HepG2 (cell line): ENCODE measurements around the gene INTS14. TPM values are rescaled to one million over a fixed set of nuclear protein-coding genes. Genes with fewer than 3 reads are reported as not detected.
A peak's percentile ranks its signal among the peaks of the same experiment; 100 is the strongest.

Experiments used
- ATAC-seq: fragments of 200-7000 bp; cut with Tn5 transposase; 3 replicates; pipeline ENCODE4 v1.9.1; 2020; ENCODE audit warnings: mild to moderate bottlenecking, moderate library complexity
- BruUV-seq: library from RNA; stranded (reverse); fragments of 400-500 nt; replicated peaks from 2 replicates; lab custom pipeline; 2021; lab: Mats Ljungman, UMichigan
- CTCF ChIA-PET: fragments of 300-600 bp; formaldehyde crosslinking; extraction: SDS; loops from one replicate; lab custom pipeline; 2021; ENCODE audit warnings: low total read pairs, inconsistent platforms, low intra/inter-chr PET ratio; lab: Yijun Ruan, JAX
- POLR2A ChIA-PET: fragments of 350-600 bp; sonication (Branson Sonifier 250); formaldehyde crosslinking; loops from one replicate; lab custom pipeline; 2020; ENCODE audit warnings: antibody characterized with exemption, inconsistent platforms; lab: Yijun Ruan, JAX
- DNase-seq: peaks from one replicate; pipeline ENCODE4 v3.0.0-alpha.2; 2015; ENCODE audit warnings: low spot score
- FAIRE-seq: peaks from 3 replicates; lab custom pipeline; 2011; peaks lifted over from hg19 to GRCh38; lab: Jason Lieb, UNC
- H2AFZ ChIP-seq: one replicate; pipeline ENCODE4 v1.6.1; 2011; ENCODE audit warnings: low read length, inconsistent platforms
- H3K27ac ChIP-seq: fragments of 300-600 bp; 3 replicates; pipeline ENCODE4 v1.8.0; 2011; ENCODE audit warnings: mixed run types, mild to moderate bottlenecking, mixed read lengths, low read length, inconsistent platforms; ENCODE audit not compliant: insufficient read depth; ENCODE audit errors: extremely low read length
- H3K27me3 ChIP-seq, 2 experiments: fragments of 200-600 bp in 1 of 2; 2 replicates in 1 of 2; 3 replicates in 1 of 2; pipeline versions ENCODE4 v1.6.0 to v1.8.0; 2011; ENCODE audit warnings: low read length in 2 of 2, mild to moderate bottlenecking in 2 of 2, moderate library complexity in 2 of 2, inconsistent platforms in 1 of 2; ENCODE audit not compliant: insufficient read depth in 2 of 2, control insufficient read depth in 1 of 2
- H3K36me3 ChIP-seq, 2 experiments: fragments of 200-600 bp in 1 of 2; replicated peaks in 1 of 2; 2 replicates in 1 of 2; 3 replicates in 1 of 2; pipeline versions ENCODE4 v1.5.1 to v1.8.0; 2011; ENCODE audit warnings: low read length in 2 of 2, inconsistent platforms in 1 of 2; ENCODE audit not compliant: insufficient read depth in 2 of 2, control insufficient read depth in 1 of 2
- H3K4me1 ChIP-seq: 2 replicates; pipeline ENCODE4 v1.5.1; 2012; ENCODE audit warnings: low read length, inconsistent platforms; ENCODE audit not compliant: insufficient read depth
- H3K4me2 ChIP-seq: 2 replicates; pipeline ENCODE4 v1.6.0; 2011; ENCODE audit warnings: low read depth, low read length, inconsistent platforms
- H3K4me3 ChIP-seq, 3 experiments: fragments of 200-600 bp in 1 of 3; sonication (generic), shearing (Covaris generic) in 1 of 3; replicated peaks in 1 of 3; 2 replicates each; pipeline ENCODE4 v1.5.1; 2011 to 2016; ENCODE audit warnings: low read length in 3 of 3, inconsistent platforms in 2 of 3, low read depth in 2 of 3, mild to moderate bottlenecking in 2 of 3, control low read depth in 1 of 3, mixed read lengths in 1 of 3; ENCODE audit not compliant: insufficient read depth in 1 of 3
- H3K79me2 ChIP-seq: one replicate; pipeline ENCODE4 v1.6.1; 2011; ENCODE audit warnings: low read length, inconsistent platforms; ENCODE audit not compliant: insufficient read depth
- H3K9ac ChIP-seq: 2 replicates; pipeline ENCODE4 v1.6.0; 2011; ENCODE audit warnings: mild to moderate bottlenecking, low read depth, low read length, inconsistent platforms; ENCODE audit not compliant: insufficient read depth
- H3K9me3 ChIP-seq: 2 replicates; pipeline ENCODE4 v1.5.1; 2012; ENCODE audit warnings: mild to moderate bottlenecking, low read length
- H4K20me1 ChIP-seq: 2 replicates; pipeline ENCODE4 v1.6.0; 2011; ENCODE audit warnings: inconsistent platforms, mild to moderate bottlenecking, low read length, moderate library complexity; ENCODE audit not compliant: insufficient read depth
- ASH2L ChIP-seq: fragments of 300-600, 200-600 bp; sonication (generic); IDR thresholded peaks from 2 replicates; pipeline ENCODE4 v1.7.0; 2017; ENCODE audit warnings: low read depth, mild to moderate bottlenecking, moderate library complexity, mixed read lengths, low read length; ENCODE audit not compliant: insufficient read length
- ATAD3A ChIP-seq: sonication (generic); formaldehyde crosslinking; IDR thresholded peaks from 2 replicates; pipeline ENCODE4 v1.4.0; 2020; ENCODE audit warnings: missing genetic modification reagents
- CHD4 ChIP-seq: fragments of 200-600 bp; sonication (generic); IDR thresholded peaks from 2 replicates; pipeline ENCODE4 v1.7.0; 2017; ENCODE audit warnings: mild to moderate bottlenecking, low read length, borderline replicate concordance
- CREM ChIP-seq, 2 experiments: sonication (generic) in 1 of 2; formaldehyde crosslinking in 1 of 2; IDR thresholded peaks; 2 replicates each; pipeline versions ENCODE4 v1.4.0 to v1.6.1; 2016 to 2020; ENCODE audit warnings: antibody characterized with exemption in 1 of 2, mild to moderate bottlenecking in 1 of 2, missing genetic modification reagents in 1 of 2
- ETV5 ChIP-seq: IDR thresholded peaks from 2 replicates; pipeline ENCODE4 v1.6.1; 2018; ENCODE audit warnings: missing biosample characterization, missing genetic modification reagents, inconsistent platforms, borderline replicate concordance
- KAT2B ChIP-seq: fragments of 150-350 bp; IDR thresholded peaks from 2 replicates; pipeline ENCODE4 v1.6.1; 2014; ENCODE audit warnings: low read depth, low read length, borderline replicate concordance
- NCOR1 ChIP-seq: fragments of 200-600 bp; sonication (generic); IDR thresholded peaks from 2 replicates; pipeline ENCODE4 v1.7.0; 2017; ENCODE audit warnings: antibody characterized with exemption, low read length, borderline replicate concordance
- NFE2L2 ChIP-seq: fragments of 150-350 bp; IDR thresholded peaks from 2 replicates; pipeline ENCODE4 v1.6.1; 2014; ENCODE audit warnings: low read length
- SALL1 ChIP-seq: sonication (generic); formaldehyde crosslinking; IDR thresholded peaks from 2 replicates; pipeline ENCODE4 v1.8.0; 2022; ENCODE audit warnings: mild to moderate bottlenecking, missing genetic modification reagents
- SALL2 ChIP-seq: sonication (generic); formaldehyde crosslinking; IDR thresholded peaks from 2 replicates; pipeline ENCODE4 v1.8.1; 2023; ENCODE audit warnings: mild to moderate bottlenecking, missing genetic modification reagents, inconsistent platforms
- ZNF256 ChIP-seq: sonication (generic); formaldehyde crosslinking; conservative IDR thresholded peaks from 2 replicates; pipeline ENCODE4 v1.4.0; 2020; ENCODE audit warnings: missing genetic modification reagents
- ZNF30 ChIP-seq: sonication (generic); formaldehyde crosslinking; IDR thresholded peaks from 2 replicates; pipeline ENCODE4 v1.5.0; 2020; ENCODE audit warnings: mild to moderate bottlenecking, missing genetic modification reagents
- ZNF468 ChIP-seq: sonication (generic); formaldehyde crosslinking; IDR thresholded peaks from 2 replicates; pipeline ENCODE4 v1.8.0; 2022; ENCODE audit warnings: mild to moderate bottlenecking, moderate library complexity, missing genetic modification reagents
- ZSCAN20 ChIP-seq: sonication (generic); formaldehyde crosslinking; IDR thresholded peaks from 2 replicates; pipeline ENCODE4 v1.4.0; 2020; ENCODE audit warnings: missing genetic modification reagents, mild to moderate bottlenecking, borderline replicate concordance
- WGBS: methylation state at CpG from one replicate; pipeline ENCODE4 v1.1.6; 2017; ENCODE audit warnings: low lambda C conversion rate; 5-methylcytosine and 5-hydroxymethylcytosine counted together
- in situ Hi-C: cut with HindIII; loops from 2 replicates; pipeline ENCODE4 v1.10.0; 2017; ENCODE audit warnings: low pct_unique_long_range_greater_than_20kb; ENCODE audit not compliant: extremely low pct_ligation_motif_present
- intact Hi-C: fragments of 100-400 bp; cut with micrococcal nuclease; formaldehyde crosslinking; loops from one replicate; pipeline ENCODE4 v1.10.0; 2022; ENCODE audit not compliant: unreplicated experiment
- polyA plus RNA-seq, 8 experiments: library from polyadenylated mRNA; depleted of rRNA in 3 of 8; stranded (reverse) in 7 of 8; unstranded in 1 of 8; fragments of >200 nt; fragmentation: Illumina TruSeq in 4 of 8; extraction: Trizol in 4 of 8; gene quantifications; 2 replicates each; pipeline versions ENCODE4 v1.2.1 to v1.2.3, GENCODE V29; 2011 to 2016; ENCODE audit warnings: low read depth in 4 of 8, missing spikeins in 1 of 8, mixed read lengths in 1 of 8; ENCODE audit not compliant: insufficient read depth in 1 of 8
- total RNA-seq, 5 experiments: library from RNA; depleted of rRNA; stranded (reverse); fragments of >200 nt; fragmentation: Illumina TruSeq; extraction: Trizol; gene quantifications; 2 replicates each; pipeline ENCODE4 v1.2.3, GENCODE V29; 2016; ENCODE audit warnings: low read depth in 1 of 5

INTS14 gene
- total and polyA plus RNA-seq, 2 of the 13 experiments (the other 11 are each of a cell fraction or from before 2014, with no cell fraction given) = 41.4 to 52.0 TPM

DNA sequence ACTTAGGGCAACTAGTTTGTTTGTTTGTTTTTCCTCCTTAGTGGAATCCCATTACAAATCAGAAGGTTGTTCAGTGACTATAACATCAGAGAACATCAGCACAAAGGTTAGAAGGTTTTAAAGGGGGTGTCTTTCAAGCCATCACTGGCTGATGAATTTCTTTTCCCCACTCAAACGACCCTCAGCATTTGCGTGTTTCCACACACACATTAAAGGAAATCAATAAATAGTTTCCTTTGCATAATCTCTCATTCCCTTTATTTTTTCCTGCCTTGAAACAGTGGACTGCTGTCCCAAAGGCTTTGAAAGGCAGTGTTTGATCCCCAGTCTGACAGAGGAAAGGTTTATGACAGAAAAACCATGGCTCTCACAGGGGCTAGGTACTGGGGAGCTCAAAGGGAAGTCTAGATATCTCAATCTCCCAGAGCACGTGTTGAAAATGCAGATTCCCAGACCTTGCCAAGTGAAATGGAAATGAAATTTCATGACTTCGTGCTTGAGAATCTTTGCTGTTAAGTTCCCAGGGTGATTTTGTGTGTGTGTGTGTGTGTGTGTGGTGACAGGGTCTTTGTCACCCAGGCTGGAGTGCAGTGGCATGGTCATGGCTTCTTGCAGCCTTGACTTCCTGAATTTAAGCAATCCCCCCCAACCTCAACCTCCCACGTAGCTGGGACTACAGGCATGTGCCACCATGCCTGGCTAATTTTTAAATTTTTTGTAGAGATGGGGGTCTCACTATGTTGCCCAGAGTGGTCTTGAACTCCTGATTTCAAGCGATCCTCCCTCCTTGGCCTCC lies 2.2 kb upstream of the INTS14 start (continued):
- TF ChIP-seq CREM (IDR thresholded peaks at IDR 0.05) (peak; percentile 40; the same call in 1 of the 2 replicates), CREM (CRISPR knock-in tag; IDR thresholded peaks at IDR 0.05) (no peak), ETV5 (CRISPR knock-in tag) (peak; percentile 48; the same call in 1 of the 2 replicates), ZNF30 (no peak), NCOR1 (peak; percentile 60; the same call in 1 of the 2 replicates)
- TF ChIP-seq, all 625 proteins: peak for 13

DNA sequence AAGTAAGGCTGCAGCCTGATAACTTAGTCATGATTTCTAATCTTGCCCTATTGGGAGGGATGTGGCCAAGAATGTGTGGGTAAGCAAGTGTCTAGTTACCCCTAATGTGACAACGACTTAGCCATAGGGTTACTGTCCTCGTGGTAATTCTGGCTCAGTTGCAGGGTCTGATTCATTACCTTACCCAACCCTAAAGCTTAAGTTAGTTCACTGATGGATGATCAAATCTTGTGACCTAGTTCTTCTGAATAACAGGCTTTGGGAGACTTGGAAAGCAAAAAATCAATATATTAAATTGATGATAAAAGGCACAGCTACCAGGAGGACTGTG lies 1.6 kb upstream of the INTS14 start:
- intact Hi-C loops (no loop called here), in situ Hi-C loops (no loop called here)
- peak; percentile 8 for ATAC-seq
- TF ChIP-seq ATAD3A (CRISPR knock-in tag) (no peak), ZSCAN20 (no peak), ZNF468 (CRISPR knock-in tag) (no peak), KAT2B (0 out of 2 replicates have a peak, but pooled peaks have one; percentile 44), SALL1 (CRISPR knock-in tag) (no peak), NFE2L2 (no peak), ASH2L (peak; percentile 57), SALL2 (CRISPR knock-in tag) (no peak), CHD4 (0 out of 2 replicates have a peak, but pooled peaks have one; percentile 18), ZNF256 (CRISPR knock-in tag) (no peak)

More for the DNA sequence above, 1.6 kb upstream of the INTS14 start:
- WGBS = 5% methylated on average over 2 of the region's 2 CpGs
- ChIA-PET CTCF (no interaction called here), POLR2A (interaction anchor here (0.6 to 2.6 kb wide), 5 partner anchors 32 to 308 kb away, joined by 3 to 30 read pairs (median 6); partner anchors contain the start of genes HACD3, RAB11A and RNU5B-1)
- Histone ChIP-seq H3K27me3 (no peaks in the 10 kb centered on the region; a peak in 1 of 5 replicates), H3K27ac (peak overlapping the region; percentile 99), H3K36me3 (no peaks in the 10 kb centered on the region), H2AFZ (no peak overlapping the region), H3K9ac (peak overlapping the region; percentile 96), H3K79me2 (peaks cover 35% of the 10 kb centered on the region), H3K4me2 (peak overlapping the region; percentile 100), H4K20me1 (no peaks in the 10 kb centered on the region), H3K4me3 (peak overlapping the region; percentile 85 to 89 (median 87)), H3K9me3 (no peaks in the 10 kb centered on the region), H3K4me1 (peaks cover 43% of the 10 kb centered on the region)
- no TSS peak for BruUV-seq
- no peak for DNase-seq
- FAIRE-seq = no peak
